K562 (cell line): ENCODE measurements around the gene XPC. TPM values are rescaled to one million over a fixed set of nuclear protein-coding genes. Genes with fewer than 3 reads are reported as not detected.

Source experiments
- ATAC-seq: fragments of 200-7000 bp; cut with Tn5 transposase; 3 replicates; pipeline ENCODE4 v1.9.1; 2020; ENCODE audit warnings: moderate library complexity
- BruUV-seq: library from RNA; stranded (reverse); fragments of 400-500 nt; replicated peaks from 2 replicates; lab custom pipeline; 2021; lab: Mats Ljungman, UMichigan
- CTCF ChIA-PET: fragments of 300-600 bp; formaldehyde crosslinking; extraction: SDS; loops from one replicate; lab custom pipeline; 2021; ENCODE audit warnings: low intra/inter-chr PET ratio; lab: Yijun Ruan, JAX
- POLR2A ChIA-PET: fragments of 300-600, 350-650 bp; sonication (Branson Sonifier 250); formaldehyde crosslinking; extraction: SDS; loops from one replicate; lab custom pipeline; 2021; ENCODE audit warnings: antibody characterized with exemption, inconsistent platforms; lab: Yijun Ruan, JAX
- DNase-seq, 4 experiments: peaks; one replicate each; pipeline versions ENCODE4 v3.0.0 to v3.0.0-alpha.2; 2011 to 2018; ENCODE audit warnings: low spot score in 3 of 4, mixed read lengths in 3 of 4; ENCODE audit errors: extremely low read depth in 1 of 4
- FAIRE-seq: peaks from 2 replicates; lab custom pipeline; 2011; peaks lifted over from hg19 to GRCh38; lab: Jason Lieb, UNC
- H2AFZ ChIP-seq: 2 replicates; pipeline ENCODE4 v1.6.0; 2011; ENCODE audit warnings: low read depth, low read length, control low read depth, inconsistent platforms
- H3K27ac ChIP-seq: fragments of 200-600 bp; 3 replicates; pipeline ENCODE4 v1.8.0; 2011; ENCODE audit warnings: low read depth, mild to moderate bottlenecking, control low read depth, inconsistent platforms, low read length, moderate library complexity, mixed read lengths; ENCODE audit errors: extremely low read depth
- H3K27me3 ChIP-seq, 2 experiments: fragments of 300-600 bp in 1 of 2; 2 replicates in 1 of 2; 3 replicates in 1 of 2; pipeline versions ENCODE4 v1.6.0 to v1.8.0; 2011; ENCODE audit warnings: inconsistent platforms in 2 of 2, low read length in 2 of 2, mild to moderate bottlenecking in 1 of 2, mixed read lengths in 1 of 2, moderate library complexity in 1 of 2; ENCODE audit not compliant: control insufficient read depth in 2 of 2, insufficient read depth in 2 of 2
- H3K36me3 ChIP-seq: fragments of 300-600 bp; 3 replicates; pipeline ENCODE4 v1.8.0; 2011; ENCODE audit warnings: mild to moderate bottlenecking, low read length, inconsistent platforms; ENCODE audit not compliant: control insufficient read depth, insufficient read depth
- H3K4me1 ChIP-seq, 2 experiments: fragments of 200-600 bp in 1 of 2; replicated peaks in 1 of 2; 2 replicates in 1 of 2; 3 replicates in 1 of 2; pipeline versions ENCODE4 v1.5.1 to v1.8.0; 2011; ENCODE audit warnings: inconsistent platforms in 2 of 2, low read length in 2 of 2, mild to moderate bottlenecking in 1 of 2, mixed read lengths in 1 of 2, moderate library complexity in 1 of 2; ENCODE audit not compliant: control insufficient read depth in 2 of 2, insufficient read depth in 2 of 2
- H3K4me2 ChIP-seq: 2 replicates; pipeline ENCODE4 v1.6.1; 2011; ENCODE audit warnings: low read length, control low read depth, inconsistent platforms, mixed read lengths; ENCODE audit not compliant: insufficient read depth
- H3K4me3 ChIP-seq: fragments of 200-600 bp; sonication (generic), shearing (Covaris generic); 2 replicates; pipeline ENCODE4 v1.5.1; 2016; ENCODE audit warnings: control low read depth, inconsistent platforms
- H3K79me2 ChIP-seq: fragments of 200-600 bp; 3 replicates; pipeline ENCODE4 v1.8.0; 2011; ENCODE audit warnings: low read length, inconsistent platforms; ENCODE audit not compliant: control insufficient read depth, insufficient read depth
- H3K9ac ChIP-seq, 2 experiments: 2 replicates each; pipeline versions ENCODE4 v1.6.0 to v1.6.1; 2011; ENCODE audit warnings: low read depth in 2 of 2, low read length in 2 of 2, control low read depth in 1 of 2, inconsistent platforms in 1 of 2, mild to moderate bottlenecking in 1 of 2, mixed read lengths in 1 of 2; ENCODE audit not compliant: insufficient read depth in 1 of 2
- H3K9me1 ChIP-seq: one replicate; pipeline ENCODE4 v1.6.0; 2011; ENCODE audit warnings: inconsistent platforms, mild to moderate bottlenecking, low read length, moderate library complexity; ENCODE audit not compliant: control insufficient read depth, insufficient read depth
- H3K9me3 ChIP-seq: replicated peaks from 2 replicates; pipeline ENCODE4 v1.5.1; 2011; ENCODE audit warnings: low read depth, low read length, inconsistent platforms; ENCODE audit not compliant: control insufficient read depth, insufficient read depth
- H4K20me1 ChIP-seq: replicated peaks from 2 replicates; pipeline ENCODE4 v1.6.1; 2011; ENCODE audit warnings: low read length, inconsistent platforms, mixed read lengths; ENCODE audit not compliant: control insufficient read depth, insufficient read depth
- BDP1 ChIP-seq: IDR thresholded peaks from 3 replicates; pipeline ENCODE4 v1.6.1; 2011; ENCODE audit not compliant: insufficient read length, insufficient read depth
- DMBX1 ChIP-seq: fragments of 250-450 bp; sonication (Bioruptor Pico); IDR thresholded peaks from 2 replicates; pipeline ENCODE4 v1.8.0; 2022; ENCODE audit warnings: inconsistent platforms, mild to moderate bottlenecking, moderate library complexity, borderline replicate concordance
- ZNF197 ChIP-seq: fragments of 200-800 bp; sonication (Bioruptor generic); IDR thresholded peaks from 2 replicates; pipeline ENCODE4 v1.6.1; 2016; ENCODE audit warnings: low read depth, missing genetic modification characterization, missing compliant biosample characterization
- ZNF282 ChIP-seq: sonication (generic); formaldehyde crosslinking; IDR thresholded peaks from 2 replicates; pipeline ENCODE4 v1.8.1; 2023; ENCODE audit warnings: missing genetic modification reagents
- WGBS: fragments of 100-300 bp; shearing (Covaris generic); methylation state at CpG from one replicate; pipeline ENCODE4 v1.1.6; 2016; ENCODE audit warnings: low coverage, mixed read lengths; ENCODE audit not compliant: insufficient coverage; ENCODE audit errors: missing lambda C conversion rate; 5-methylcytosine and 5-hydroxymethylcytosine counted together
- in situ Hi-C: fragments of 300-500 bp; cut with MboI; formaldehyde crosslinking; loops from 4 replicates; pipeline ENCODE4 v1.15.0; 2018; ENCODE audit warnings: inconsistent platforms, mixed read lengths
- intact Hi-C: fragments of 100-400 bp; cut with micrococcal nuclease; formaldehyde crosslinking; loops from 2 replicates; pipeline ENCODE4 v1.14.2; 2022
- polyA plus RNA-seq, 8 experiments: library from polyadenylated mRNA; depleted of rRNA in 4 of 8; stranded (reverse) in 5 of 8; unstranded in 3 of 8; fragments of >200 nt; fragmentation: Nextera tagmentation in 2 of 8; fragmentation: Illumina TruSeq in 1 of 8; extraction: Ambion mirVana in 2 of 8; extraction: Trizol in 1 of 8; gene quantifications; 2 replicates each; pipeline versions ENCODE4 v1.2.1 to v1.2.3, GENCODE V29; 2011 to 2014; ENCODE audit warnings: inconsistent platforms in 1 of 8, missing spikeins in 1 of 8
- total RNA-seq, 7 experiments: library from RNA; depleted of rRNA in 6 of 7; stranded (reverse); fragments of >200 nt in 6 of 7; fragmentation: Illumina TruSeq in 2 of 7; extraction: Trizol in 2 of 7; gene quantifications; 2 replicates each; pipeline versions ENCODE4 v1.2.1 to v1.2.3, GENCODE V29; 2011 to 2021; ENCODE audit warnings: low replicate concordance in 1 of 7
- TF ChIP-seq, protein P1 (sequence below): fragments of 250-450 bp; sonication (Bioruptor Pico); IDR thresholded peaks from 2 replicates; pipeline ENCODE4 v1.4.0; 2020; ENCODE audit warnings: mild to moderate bottlenecking, moderate library complexity
- TF ChIP-seq, protein P2 (sequence below): fragments of 450-650 bp; IDR thresholded peaks from 2 replicates; pipeline ENCODE4 v1.7.0; 2016; ENCODE audit warnings: borderline replicate concordance
- TF ChIP-seq, protein P3 (sequence below), 2 experiments: fragments of 450-650 bp; formaldehyde crosslinking in 1 of 2; IDR thresholded peaks; 2 replicates each; pipeline versions ENCODE4 v1.4.0 to v1.6.1; 2014 to 2020; ENCODE audit warnings: mild to moderate bottlenecking in 2 of 2, borderline replicate concordance in 1 of 2, low read depth in 1 of 2

Gene XPC
- total and polyA plus RNA-seq, 9 of the 15 experiments (the other 6 are each of a cell fraction or from before 2014, with no cell fraction given): 3.8 to 54.7 (median 41.3) TPM

GRCh38 chr3:14224895-14225294 is 46.5 kb upstream of the XPC start:
- Histone ChIP-seq H3K9me3 (peaks cover 13% of the 10 kb centered on the region), H2AFZ (no peak overlapping the region), H3K9ac (no peak overlapping the region), H3K4me1 (peaks cover 12 to 42% of the 10 kb centered on the region in 2 experiments; a peak in 4 of 5 replicates), H3K9me1 (no peaks in the 10 kb centered on the region), H3K4me3 (no peak overlapping the region), H3K36me3 (no peaks in the 10 kb centered on the region; the same call in 2 of the 3 replicates), H3K79me2 (no peaks in the 10 kb centered on the region), H3K27me3 (no peaks in the 10 kb centered on the region), H4K20me1 (no peaks in the 10 kb centered on the region), H3K27ac (no peak overlapping the region), H3K4me2 (no peak overlapping the region)
- TF ChIP-seq, protein P1, sequence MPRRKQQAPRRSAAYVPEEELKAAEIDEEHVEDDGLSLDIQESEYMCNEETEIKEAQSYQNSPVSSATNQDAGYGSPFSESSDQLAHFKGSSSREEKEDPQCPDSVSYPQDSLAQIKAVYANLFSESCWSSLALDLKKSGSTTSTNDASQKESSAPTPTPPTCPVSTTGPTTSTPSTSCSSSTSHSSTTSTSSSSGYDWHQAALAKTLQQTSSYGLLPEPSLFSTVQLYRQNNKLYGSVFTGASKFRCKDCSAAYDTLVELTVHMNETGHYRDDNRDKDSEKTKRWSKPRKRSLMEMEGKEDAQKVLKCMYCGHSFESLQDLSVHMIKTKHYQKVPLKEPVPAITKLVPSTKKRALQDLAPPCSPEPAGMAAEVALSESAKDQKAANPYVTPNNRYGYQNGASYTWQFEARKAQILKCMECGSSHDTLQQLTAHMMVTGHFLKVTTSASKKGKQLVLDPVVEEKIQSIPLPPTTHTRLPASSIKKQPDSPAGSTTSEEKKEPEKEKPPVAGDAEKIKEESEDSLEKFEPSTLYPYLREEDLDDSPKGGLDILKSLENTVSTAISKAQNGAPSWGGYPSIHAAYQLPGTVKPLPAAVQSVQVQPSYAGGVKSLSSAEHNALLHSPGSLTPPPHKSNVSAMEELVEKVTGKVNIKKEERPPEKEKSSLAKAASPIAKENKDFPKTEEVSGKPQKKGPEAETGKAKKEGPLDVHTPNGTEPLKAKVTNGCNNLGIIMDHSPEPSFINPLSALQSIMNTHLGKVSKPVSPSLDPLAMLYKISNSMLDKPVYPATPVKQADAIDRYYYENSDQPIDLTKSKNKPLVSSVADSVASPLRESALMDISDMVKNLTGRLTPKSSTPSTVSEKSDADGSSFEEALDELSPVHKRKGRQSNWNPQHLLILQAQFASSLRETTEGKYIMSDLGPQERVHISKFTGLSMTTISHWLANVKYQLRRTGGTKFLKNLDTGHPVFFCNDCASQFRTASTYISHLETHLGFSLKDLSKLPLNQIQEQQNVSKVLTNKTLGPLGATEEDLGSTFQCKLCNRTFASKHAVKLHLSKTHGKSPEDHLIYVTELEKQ (CRISPR knock-in tag): 0 out of 2 replicates have a peak, but pooled peaks have one; percentile 18
- no peak for TF ChIP-seq BDP1
- TF ChIP-seq, protein P2, sequence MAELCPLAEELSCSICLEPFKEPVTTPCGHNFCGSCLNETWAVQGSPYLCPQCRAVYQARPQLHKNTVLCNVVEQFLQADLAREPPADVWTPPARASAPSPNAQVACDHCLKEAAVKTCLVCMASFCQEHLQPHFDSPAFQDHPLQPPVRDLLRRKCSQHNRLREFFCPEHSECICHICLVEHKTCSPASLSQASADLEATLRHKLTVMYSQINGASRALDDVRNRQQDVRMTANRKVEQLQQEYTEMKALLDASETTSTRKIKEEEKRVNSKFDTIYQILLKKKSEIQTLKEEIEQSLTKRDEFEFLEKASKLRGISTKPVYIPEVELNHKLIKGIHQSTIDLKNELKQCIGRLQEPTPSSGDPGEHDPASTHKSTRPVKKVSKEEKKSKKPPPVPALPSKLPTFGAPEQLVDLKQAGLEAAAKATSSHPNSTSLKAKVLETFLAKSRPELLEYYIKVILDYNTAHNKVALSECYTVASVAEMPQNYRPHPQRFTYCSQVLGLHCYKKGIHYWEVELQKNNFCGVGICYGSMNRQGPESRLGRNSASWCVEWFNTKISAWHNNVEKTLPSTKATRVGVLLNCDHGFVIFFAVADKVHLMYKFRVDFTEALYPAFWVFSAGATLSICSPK: no peak
- no peak for TF ChIP-seq ZNF197 (CRISPR knock-in tag)
- TF ChIP-seq, protein P3, sequence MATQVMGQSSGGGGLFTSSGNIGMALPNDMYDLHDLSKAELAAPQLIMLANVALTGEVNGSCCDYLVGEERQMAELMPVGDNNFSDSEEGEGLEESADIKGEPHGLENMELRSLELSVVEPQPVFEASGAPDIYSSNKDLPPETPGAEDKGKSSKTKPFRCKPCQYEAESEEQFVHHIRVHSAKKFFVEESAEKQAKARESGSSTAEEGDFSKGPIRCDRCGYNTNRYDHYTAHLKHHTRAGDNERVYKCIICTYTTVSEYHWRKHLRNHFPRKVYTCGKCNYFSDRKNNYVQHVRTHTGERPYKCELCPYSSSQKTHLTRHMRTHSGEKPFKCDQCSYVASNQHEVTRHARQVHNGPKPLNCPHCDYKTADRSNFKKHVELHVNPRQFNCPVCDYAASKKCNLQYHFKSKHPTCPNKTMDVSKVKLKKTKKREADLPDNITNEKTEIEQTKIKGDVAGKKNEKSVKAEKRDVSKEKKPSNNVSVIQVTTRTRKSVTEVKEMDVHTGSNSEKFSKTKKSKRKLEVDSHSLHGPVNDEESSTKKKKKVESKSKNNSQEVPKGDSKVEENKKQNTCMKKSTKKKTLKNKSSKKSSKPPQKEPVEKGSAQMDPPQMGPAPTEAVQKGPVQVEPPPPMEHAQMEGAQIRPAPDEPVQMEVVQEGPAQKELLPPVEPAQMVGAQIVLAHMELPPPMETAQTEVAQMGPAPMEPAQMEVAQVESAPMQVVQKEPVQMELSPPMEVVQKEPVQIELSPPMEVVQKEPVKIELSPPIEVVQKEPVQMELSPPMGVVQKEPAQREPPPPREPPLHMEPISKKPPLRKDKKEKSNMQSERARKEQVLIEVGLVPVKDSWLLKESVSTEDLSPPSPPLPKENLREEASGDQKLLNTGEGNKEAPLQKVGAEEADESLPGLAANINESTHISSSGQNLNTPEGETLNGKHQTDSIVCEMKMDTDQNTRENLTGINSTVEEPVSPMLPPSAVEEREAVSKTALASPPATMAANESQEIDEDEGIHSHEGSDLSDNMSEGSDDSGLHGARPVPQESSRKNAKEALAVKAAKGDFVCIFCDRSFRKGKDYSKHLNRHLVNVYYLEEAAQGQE (IDR thresholded peaks at IDR 0.05; ENCODE audit: borderline replicate concordance): no peak
- TF ChIP-seq, protein P3 (CRISPR knock-in tag; IDR thresholded peaks at IDR 0.05; ENCODE audit: low read depth): no peak
- peak; percentile 51; the same call in 1 of the 2 replicates for TF ChIP-seq DMBX1 (CRISPR knock-in tag)
- no peak for TF ChIP-seq ZNF282 (CRISPR knock-in tag)
- in situ Hi-C loops: no loop called here
- WGBS: 29% methylated on average over 6 of the region's 6 CpGs
- POLR2A ChIA-PET: no interaction called here
- FAIRE-seq: no peak
- ATAC-seq: peak; percentile 29; the same call in 1 of the 3 replicates
- DNase-seq: no peak
- intact Hi-C loops: no loop called here
- BruUV-seq: no TSS peak
- CTCF ChIA-PET: no interaction called here
